Liver (tissue), 9 donors: ENCODE results near the gene ABHD17C. TPM values are rescaled to one million over a fixed set of nuclear protein-coding genes. Genes with fewer than 3 reads are reported as not detected.

ENCODE experiments used
- DNase-seq: peaks from one replicate; pipeline ENCODE4 v3.0.0-alpha.2; 2017; ENCODE audit warnings: low spot score
- H3K27ac ChIP-seq, 2 donors: one replicate each; pipeline ENCODE4 v1.7.0; 2013; ENCODE audit warnings: inconsistent platforms in 2 of 2, low read length in 2 of 2, control low read depth in 1 of 2, low read depth in 1 of 2, mild to moderate bottlenecking in 1 of 2
- H3K27me3 ChIP-seq, 4 donors: one replicate each; pipeline versions ENCODE4 v1.6.1 to v1.7.0; 2013; ENCODE audit warnings: low read length in 3 of 4, inconsistent platforms in 1 of 4, mild to moderate bottlenecking in 1 of 4, moderate library complexity in 1 of 4; ENCODE audit not compliant: control insufficient read depth in 4 of 4, insufficient read depth in 4 of 4
- H3K36me3 ChIP-seq, 4 donors: one replicate each; pipeline versions ENCODE4 v1.6.1 to v1.7.0; 2013; ENCODE audit warnings: low read length in 3 of 4, mild to moderate bottlenecking in 3 of 4, low read depth in 1 of 4, moderate library complexity in 1 of 4; ENCODE audit not compliant: control insufficient read depth in 4 of 4, insufficient read depth in 3 of 4
- H3K4me1 ChIP-seq, 4 donors: one replicate each; pipeline versions ENCODE4 v1.6.1 to v1.7.0; 2013; ENCODE audit warnings: low read length in 3 of 4, mild to moderate bottlenecking in 3 of 4, moderate library complexity in 1 of 4; ENCODE audit not compliant: control insufficient read depth in 4 of 4, insufficient read depth in 4 of 4
- H3K4me3 ChIP-seq, 3 donors: one replicate each; pipeline versions ENCODE4 v1.6.1 to v1.7.0; 2013; ENCODE audit warnings: low read length in 3 of 3, control low read depth in 1 of 3, low read depth in 1 of 3, mild to moderate bottlenecking in 1 of 3
- H3K9ac ChIP-seq, 2 donors: one replicate each; pipeline ENCODE4 v1.7.0; 2013; ENCODE audit warnings: low read length in 2 of 2, mild to moderate bottlenecking in 2 of 2, moderate library complexity in 2 of 2, control low read depth in 1 of 2, low read depth in 1 of 2
- H3K9me3 ChIP-seq, 4 donors: one replicate each; pipeline versions ENCODE4 v1.6.1 to v1.7.0; 2013; ENCODE audit warnings: low read length in 3 of 4; ENCODE audit not compliant: control insufficient read depth in 4 of 4
- ATF3 ChIP-seq: IDR thresholded peaks from 2 replicates; pipeline ENCODE4 v1.6.1; 2016; ENCODE audit warnings: antibody characterized with exemption
- FOXA1 ChIP-seq: IDR thresholded peaks from 2 replicates; pipeline ENCODE4 v1.6.1; 2016; ENCODE audit warnings: antibody characterized with exemption
- HNF4G ChIP-seq: IDR thresholded peaks from 2 replicates; pipeline ENCODE4 v1.6.1; 2016; ENCODE audit warnings: antibody characterized with exemption
- JUND ChIP-seq, 2 donors: IDR thresholded peaks; 2 replicates each; pipeline ENCODE4 v1.6.1; 2016; ENCODE audit warnings: antibody characterized with exemption in 2 of 2
- MAX ChIP-seq: IDR thresholded peaks from 2 replicates; pipeline ENCODE4 v1.6.1; 2016; ENCODE audit warnings: antibody characterized with exemption
- REST ChIP-seq: IDR thresholded peaks from 2 replicates; pipeline ENCODE4 v1.6.1; 2016; ENCODE audit warnings: antibody characterized with exemption, mild to moderate bottlenecking
- RXRA ChIP-seq, 2 donors: IDR thresholded peaks; 2 replicates each; pipeline ENCODE4 v1.6.1; 2017 to 2018; ENCODE audit warnings: antibody characterized with exemption in 2 of 2, mild to moderate bottlenecking in 1 of 2
- SP1 ChIP-seq: IDR thresholded peaks from 2 replicates; pipeline ENCODE4 v1.6.1; 2018; ENCODE audit warnings: antibody characterized with exemption, mild to moderate bottlenecking
- ZBTB33 ChIP-seq: IDR thresholded peaks from 2 replicates; pipeline ENCODE4 v1.6.1; 2016; ENCODE audit warnings: antibody characterized with exemption
- WGBS: extraction: QIAGEN DNeasy Blood & Tissue Kit; methylation state at CpG from one replicate; pipeline ENCODE4 v1.1.7; 2013; 5-methylcytosine and 5-hydroxymethylcytosine counted together
- polyA plus RNA-seq, 2 donors: library from polyadenylated mRNA; stranded (reverse) in 1 of 2; unstranded in 1 of 2; fragments of 200-250 nt in 1 of 2; fragments of >200 nt in 1 of 2; fragmentation: Nextera tagmentation in 1 of 2; extraction: Ambion mirVana in 1 of 2; gene quantifications; one replicate each; pipeline versions ENCODE4 v1.2.1 to v1.2.3, GENCODE V29; 2013 to 2015
- total RNA-seq, 2 donors: library from RNA; depleted of rRNA; stranded (reverse); fragments of >200 nt; gene quantifications; one replicate each; pipeline ENCODE4 v1.2.3, GENCODE V29; 2014
- donor health status: healthy.
- donor health status: healthy.
- donor health status: healthy.
- donor health status: healthy.
- donor health status: healthy.

ABHD17C gene
- total and polyA plus RNA-seq, 4 donors = 0.79 to 3.0 (median 2.0) TPM

GRCh38 chr15:80744415-80744814 is 49.3 kb downstream of the ABHD17C start:
- 89% methylated on average over 6 of the region's 6 CpGs for WGBS

GRCh38 chr15:80744826-80745225 is 49.7 kb downstream of the ABHD17C start:
- DNase-seq = no peak
- WGBS = 54% methylated on average over 1 of the region's 1 CpG
- Histone ChIP-seq H3K9ac (no peak overlapping the region), H3K9me3 (no peaks in the 10 kb centered on the region), H3K27me3 (no peaks in the 10 kb centered on the region), H3K4me3 (no peak overlapping the region), H3K4me1 (peaks cover 0 to 1% (median 0%) of the 10 kb centered on the region in 4 donors), H3K27ac (no peak overlapping the region), H3K36me3 (no peaks in the 10 kb centered on the region)
- TF ChIP-seq FOXA1 (no peak), MAX (no peak), HNF4G (no peak), SP1 (no peak), REST (no peak), ZBTB33 (no peak)

More at GRCh38 chr15:80744415-80744814, 49.3 kb downstream of the ABHD17C start:
- no peaks in the 10 kb centered on the region for H3K27me3 ChIP-seq
- no peak overlapping the region for H3K27ac ChIP-seq
- H3K4me1 ChIP-seq = peaks cover 0 to 1% (median 0%) of the 10 kb centered on the region in 4 donors
- no peak for DNase-seq
- no peak overlapping the region for H3K9ac ChIP-seq
- H3K4me3 ChIP-seq = no peak overlapping the region
- no peaks in the 10 kb centered on the region for H3K9me3 ChIP-seq
- TF ChIP-seq RXRA (IDR thresholded peaks at IDR 0.05) = no peak
- no peak for TF ChIP-seq ATF3
- no peak for TF ChIP-seq HNF4G
- TF ChIP-seq SP1 = no peak
- H3K36me3 ChIP-seq = no peaks in the 10 kb centered on the region

GRCh38 chr15:80745888-80746287 is 50.8 kb downstream of the ABHD17C start:
- peaks cover 0 to 1% (median 0%) of the 10 kb centered on the region in 4 donors for H3K4me1 ChIP-seq
- no peak overlapping the region for H3K27ac ChIP-seq
- TF ChIP-seq JUND (IDR thresholded peaks at IDR 0.05) (no peak), SP1 (no peak), ZBTB33 (no peak), FOXA1 (no peak)
- no peaks in the 10 kb centered on the region for H3K9me3 ChIP-seq
- no peaks in the 10 kb centered on the region for H3K36me3 ChIP-seq
- H3K27me3 ChIP-seq = no peaks in the 10 kb centered on the region
- WGBS = 92% methylated on average over 1 of the region's 1 CpG
- H3K4me3 ChIP-seq = no peak overlapping the region
- H3K9ac ChIP-seq = no peak overlapping the region
- DNase-seq = no peak
